Endothelial cell of umbilical vein (primary cell): ENCODE results near the gene MYO7B. TPM values are rescaled to one million over a fixed set of nuclear protein-coding genes. Genes with fewer than 3 reads are reported as not detected.
A peak's percentile ranks its signal among the peaks of the same experiment; 100 is the strongest.

ENCODE experiments used
- BruUV-seq: library from RNA; stranded (reverse); fragments of 400-500 nt; replicated peaks from 2 replicates; lab custom pipeline; 2021; lab: Mats Ljungman, UMichigan
- CTCF ChIA-PET: fragments of 300-600, 350-600 bp; sonication (Branson Sonifier 250); formaldehyde crosslinking; loops from one replicate; lab custom pipeline; 2021; ENCODE audit warnings: antibody characterized with exemption, inconsistent platforms; lab: Charles Lee
- POLR2A ChIA-PET: fragments of 300-600, 350-600 bp; sonication (Branson Sonifier 250); formaldehyde crosslinking; loops from one replicate; lab custom pipeline; 2021; ENCODE audit warnings: antibody characterized with exemption, inconsistent platforms; lab: Charles Lee
- DNase-seq: peaks from one replicate; pipeline ENCODE4 v3.0.0-alpha.2; 2011; ENCODE audit warnings: low read depth, low spot score
- FAIRE-seq: peaks from 2 replicates; lab custom pipeline; 2011; peaks lifted over from hg19 to GRCh38; lab: Jason Lieb, UNC
- H2AFZ ChIP-seq: 2 replicates; pipeline ENCODE4 v1.6.0; 2012; ENCODE audit warnings: low read depth, low read length, control low read depth, inconsistent platforms
- H3K27ac ChIP-seq: 2 replicates; pipeline ENCODE4 v1.5.1; 2011; ENCODE audit warnings: low read depth, mild to moderate bottlenecking, control low read depth, low read length, moderate library complexity; ENCODE audit not compliant: insufficient read depth
- H3K27me3 ChIP-seq, 2 experiments: 2 replicates each; pipeline versions ENCODE4 v1.6.0 to v1.6.1; 2011; ENCODE audit warnings: low read length in 2 of 2, mixed read lengths in 1 of 2; ENCODE audit not compliant: control insufficient read depth in 2 of 2, insufficient read depth in 2 of 2
- H3K36me3 ChIP-seq, 2 experiments: 2 replicates in 1 of 2; 3 replicates in 1 of 2; pipeline ENCODE4 v1.5.1; 2011; ENCODE audit warnings: low read length in 2 of 2, mild to moderate bottlenecking in 1 of 2, moderate library complexity in 1 of 2; ENCODE audit not compliant: control insufficient read depth in 2 of 2, insufficient read depth in 2 of 2; ENCODE audit errors: extremely low read depth in 1 of 2
- H3K4me1 ChIP-seq: 3 replicates; pipeline ENCODE4 v1.5.1; 2011; ENCODE audit warnings: mild to moderate bottlenecking, low read length; ENCODE audit not compliant: control insufficient read depth, insufficient read depth; ENCODE audit errors: extremely low read depth
- H3K4me2 ChIP-seq: 2 replicates; pipeline ENCODE4 v1.6.1; 2011; ENCODE audit warnings: low read length, control low read depth, mixed read lengths; ENCODE audit not compliant: insufficient read depth
- H3K4me3 ChIP-seq, 3 experiments: fragments of 200-600 bp in 1 of 3; sonication (generic), shearing (Covaris generic) in 1 of 3; replicated peaks in 1 of 3; 2 replicates each; pipeline ENCODE4 v1.5.1; 2011 to 2016; ENCODE audit warnings: control low read depth in 3 of 3, low read length in 3 of 3, mild to moderate bottlenecking in 2 of 3, inconsistent platforms in 1 of 3, low read depth in 1 of 3, moderate library complexity in 1 of 3; ENCODE audit not compliant: insufficient read depth in 1 of 3
- H3K79me2 ChIP-seq: 2 replicates; pipeline ENCODE4 v1.6.0; 2012; ENCODE audit warnings: low read length, inconsistent platforms; ENCODE audit not compliant: control insufficient read depth, insufficient read depth
- H3K9ac ChIP-seq: replicated peaks from 2 replicates; pipeline ENCODE3; 2011; ENCODE audit warnings: low read length, control low read depth; ENCODE audit not compliant: insufficient read depth; ENCODE audit errors: extremely low read depth
- H3K9me1 ChIP-seq: replicated peaks from 3 replicates; pipeline ENCODE4 v1.6.0; 2011; ENCODE audit warnings: mild to moderate bottlenecking, low read length; ENCODE audit not compliant: control insufficient read depth, insufficient read depth; ENCODE audit errors: extremely low read depth
- H3K9me3 ChIP-seq: replicated peaks from 2 replicates; pipeline ENCODE4 v1.5.1; 2012; ENCODE audit warnings: low read length, inconsistent platforms; ENCODE audit not compliant: control insufficient read depth, insufficient read depth
- H4K20me1 ChIP-seq: replicated peaks from 2 replicates; pipeline ENCODE3; 2011; ENCODE audit warnings: mild to moderate bottlenecking, low read length; ENCODE audit not compliant: control insufficient read depth, insufficient read depth; ENCODE audit errors: extremely low read depth
- CTCF ChIP-seq, 2 donors: IDR thresholded peaks; 1 replicate in 1 of 2; 2 replicates in 1 of 2; pipeline ENCODE4 v1.5.1; 2011; ENCODE audit warnings: low read length in 2 of 2, mild to moderate bottlenecking in 2 of 2, moderate library complexity in 2 of 2, control low read depth in 1 of 2, inconsistent platforms in 1 of 2, low read depth in 1 of 2; ENCODE audit not compliant: insufficient read depth in 1 of 2; ENCODE audit errors: extremely low read depth in 1 of 2
- EZH2 ChIP-seq: IDR thresholded peaks from 2 replicates; pipeline ENCODE4 v1.6.1; 2012; ENCODE audit warnings: borderline replicate concordance, low read depth, mild to moderate bottlenecking, moderate library complexity, low read length, inconsistent platforms; ENCODE audit not compliant: severe bottlenecking
- FOS ChIP-seq: IDR thresholded peaks from 2 replicates; pipeline ENCODE4 v1.6.1; 2011; ENCODE audit warnings: mild to moderate bottlenecking, low read length, moderate library complexity, borderline replicate concordance; ENCODE audit not compliant: insufficient read depth
- GATA2 ChIP-seq: IDR thresholded peaks from 2 replicates; pipeline ENCODE4 v1.7.0; 2011; ENCODE audit warnings: low read depth, mild to moderate bottlenecking, moderate library complexity, mixed read lengths, low read length; ENCODE audit not compliant: insufficient read length, insufficient read depth
- JUN ChIP-seq: IDR thresholded peaks from 2 replicates; pipeline ENCODE4 v1.6.1; 2011; ENCODE audit warnings: borderline replicate concordance, low read depth; ENCODE audit not compliant: insufficient read length, insufficient read depth
- MAX ChIP-seq: IDR thresholded peaks from 2 replicates; pipeline ENCODE4 v1.6.1; 2011; ENCODE audit not compliant: insufficient read depth, insufficient read length
- MYC ChIP-seq: IDR thresholded peaks from one replicate; pipeline ENCODE4 v1.6.1; 2011; ENCODE audit warnings: mild to moderate bottlenecking, low read depth, low read length
- POLR2A ChIP-seq: IDR thresholded peaks from 2 replicates; pipeline ENCODE4 v1.6.1; 2012; ENCODE audit warnings: low read depth, mild to moderate bottlenecking, control low read depth, low read length
- POLR2AphosphoS5 ChIP-seq: IDR thresholded peaks from 2 replicates; pipeline ENCODE4 v1.6.1; 2012; ENCODE audit warnings: low read depth, mild to moderate bottlenecking, control low read depth, low read length, moderate library complexity; ENCODE audit not compliant: insufficient read depth
- dilution Hi-C: fragments of 300-500 bp; cut with MboI; formaldehyde crosslinking; loops from one replicate; pipeline ENCODE4 v1.15.0; 2019; ENCODE audit warnings: low sequenced_read_pairs; ENCODE audit not compliant: extremely low pct_ligation_motif_present
- intact Hi-C: fragments of 100-400 bp; cut with micrococcal nuclease; formaldehyde crosslinking; loops from one replicate; pipeline ENCODE4 v1.10.0; 2022
- polyA plus RNA-seq, 4 experiments: library from polyadenylated mRNA; depleted of rRNA in 3 of 4; stranded (reverse) in 3 of 4; unstranded in 1 of 4; fragments of >200 nt; gene quantifications; 2 replicates each; pipeline versions ENCODE4 v1.2.1 to v1.2.3, GENCODE V29; 2011 to 2012; ENCODE audit warnings: missing spikeins in 1 of 4
- total RNA-seq: library from RNA; stranded (reverse); gene quantifications from 2 replicates; pipeline ENCODE4 v1.2.3, GENCODE V29; 2021

Gene MYO7B
- total and polyA plus RNA-seq, 2 donors (not counting 3 experiments of a cell fraction or from before 2014, with no cell fraction given) = 0.17 TPM; not detected in 1

GRCh38 chr2:127681288-127681804 lies 145.9 kb downstream of the MYO7B start:
- Histone ChIP-seq H2AFZ (peak overlapping the region; percentile 83), H3K4me2 (peak overlapping the region; percentile 7), H3K4me1 (peaks cover 12% of the 10 kb centered on the region), H3K4me3 (no peak overlapping the region), H3K27me3 (no peaks in the 10 kb centered on the region), H3K9ac (no peak overlapping the region), H3K79me2 (no peaks in the 10 kb centered on the region), H4K20me1 (no peaks in the 10 kb centered on the region), H3K27ac (no peak overlapping the region), H3K36me3 (no peaks in the 10 kb centered on the region), H3K9me3 (no peaks in the 10 kb centered on the region), H3K9me1 (no peaks in the 10 kb centered on the region)
- ChIA-PET POLR2A (no interaction called here), CTCF (interaction anchor here (0.6 to 4.7 kb wide), 7 partner anchors 13 to 155 kb away, joined by 3 to 38 read pairs (median 4); no protein-coding TSS in a partner anchor)
- no TSS peak for BruUV-seq
- intact Hi-C loops (no loop called here), dilution Hi-C loops (no loop called here)
- peak; percentile 47 for DNase-seq
- FAIRE-seq = peak; percentile 84
- no peak for TF ChIP-seq POLR2A
- no peak for TF ChIP-seq GATA2
- no peak for TF ChIP-seq JUN
- no peak for TF ChIP-seq EZH2
- TF ChIP-seq MYC = no peak
- no peak for TF ChIP-seq FOS
- no peak for TF ChIP-seq POLR2AphosphoS5
- TF ChIP-seq MAX = no peak
- no peak for TF ChIP-seq CTCF (IDR thresholded peaks at IDR 0.05; ENCODE audit: extremely low read depth in 1 of 2, insufficient read depth in 1 of 2, low read depth in 1 of 2, low read length in 2 of 2)
